Calu3 (cell line): Measurements from ENCODE around the gene FRAS1. TPM values are rescaled to one million over a fixed set of nuclear protein-coding genes. Genes with fewer than 3 reads are reported as not detected.

Experiments used
- BruUV-seq: library from RNA; stranded (reverse); fragments of 400-500 nt; replicated peaks from 2 replicates; lab custom pipeline; 2021; lab: Mats Ljungman, UMichigan
- CTCF ChIA-PET: fragments of 300-600 bp; sonication (Branson Sonifier 250); formaldehyde crosslinking; loops from one replicate; lab custom pipeline; 2022; ENCODE audit warnings: antibody characterized with exemption; lab: Charles Lee
- DNase-seq: peaks from one replicate; pipeline ENCODE4 v3.0.0; 2022
- H3K27ac Mint-ChIP-seq: one replicate; pipeline ENCODE4 v1.8.0; 2022; ENCODE audit warnings: mixed read lengths; ENCODE audit not compliant: unreplicated experiment
- H3K27me3 Mint-ChIP-seq: one replicate; pipeline ENCODE4 v1.8.0; 2022; ENCODE audit warnings: mixed read lengths; ENCODE audit not compliant: unreplicated experiment
- H3K36me3 Mint-ChIP-seq: one replicate; pipeline ENCODE4 v1.8.0; 2022; ENCODE audit warnings: mild to moderate bottlenecking, moderate library complexity, mixed read lengths; ENCODE audit not compliant: insufficient read depth, unreplicated experiment
- H3K4me1 Mint-ChIP-seq: one replicate; pipeline ENCODE4 v1.8.0; 2022; ENCODE audit warnings: mild to moderate bottlenecking, low read depth, mixed read lengths; ENCODE audit not compliant: unreplicated experiment
- H3K4me3 Mint-ChIP-seq: one replicate; pipeline ENCODE4 v1.8.0; 2022; ENCODE audit warnings: mild to moderate bottlenecking, low read depth, moderate library complexity, mixed read lengths; ENCODE audit not compliant: unreplicated experiment
- H3K9me3 Mint-ChIP-seq: one replicate; pipeline ENCODE4 v1.8.0; 2022; ENCODE audit warnings: low read depth, mixed read lengths; ENCODE audit not compliant: unreplicated experiment
- CTCF ChIP-seq: fragments of 200-600 bp; IDR thresholded peaks from one replicate; pipeline ENCODE4 v1.8.0; 2022; ENCODE audit warnings: antibody characterized with exemption; ENCODE audit not compliant: unreplicated experiment
- intact Hi-C: fragments of 100-400 bp; cut with micrococcal nuclease; formaldehyde crosslinking; loops from one replicate; pipeline ENCODE4 v1.10.0; 2022; ENCODE audit not compliant: unreplicated experiment
- total RNA-seq: library from RNA; stranded (reverse); gene quantifications from 2 replicates; pipeline ENCODE4 v1.2.3, GENCODE V29; 2022

The FRAS1 gene
- total RNA-seq, 1 experiment from 2014 or later, result 29.4 TPM

GRCh38 chr4:78070731-78071282 lies 13.7 kb downstream of the FRAS1 start:
- CTCF ChIA-PET, result no interaction called here
- intact Hi-C loops, result no loop called here
- no peaks in the 10 kb centered on the region for H3K9me3 Mint-ChIP-seq
- no peaks in the 10 kb centered on the region for H3K4me1 Mint-ChIP-seq
- DNase-seq, result no peak
- H3K27ac Mint-ChIP-seq, result no peak overlapping the region
- H3K36me3 Mint-ChIP-seq, result peaks cover 4% of the 10 kb centered on the region
- H3K4me3 Mint-ChIP-seq, result no peak overlapping the region
- BruUV-seq, result no TSS peak
- TF ChIP-seq CTCF, result no peak
- H3K27me3 Mint-ChIP-seq, result no peaks in the 10 kb centered on the region

GRCh38 chr4:78074759-78075158 lies 17.6 kb downstream of the FRAS1 start:
- no peak for TF ChIP-seq CTCF
- CTCF ChIA-PET, result no interaction called here
- Mint-ChIP-seq H3K4me3 (no peak overlapping the region), H3K27me3 (no peaks in the 10 kb centered on the region), H3K9me3 (no peaks in the 10 kb centered on the region), H3K27ac (no peak overlapping the region), H3K4me1 (no peaks in the 10 kb centered on the region), H3K36me3 (no peaks in the 10 kb centered on the region)
- DNase-seq, result no peak
- intact Hi-C loops, result no loop called here
- BruUV-seq, result no TSS peak

- CTCF ChIA-PET, result no interaction called here
- TF ChIP-seq CTCF, result no peak
- intact Hi-C loops, result no loop called here
- Mint-ChIP-seq H3K27me3 (no peaks in the 10 kb centered on the region), H3K9me3 (no peaks in the 10 kb centered on the region), H3K27ac (no peak overlapping the region), H3K4me1 (no peaks in the 10 kb centered on the region), H3K36me3 (no peaks in the 10 kb centered on the region), H3K4me3 (no peak overlapping the region)
- BruUV-seq, result no TSS peak
- DNase-seq, result no peak
Measured at GRCh38 chr4:78075986-78076385, 18.9 kb downstream of the FRAS1 start.

GRCh38 chr4:78078101-78078500 lies 21.0 kb downstream of the FRAS1 start:
- no peak for DNase-seq
- CTCF ChIA-PET, result interaction anchor here (0.7 kb wide), 1 partner anchor 590 kb away, joined by 4 read pairs; no protein-coding TSS in a partner anchor
- no peak overlapping the region for H3K27ac Mint-ChIP-seq
- no peak overlapping the region for H3K4me3 Mint-ChIP-seq
- TF ChIP-seq CTCF, result no peak
- intact Hi-C loops, result no loop called here
- no peaks in the 10 kb centered on the region for H3K27me3 Mint-ChIP-seq
- H3K9me3 Mint-ChIP-seq, result no peaks in the 10 kb centered on the region
- H3K36me3 Mint-ChIP-seq, result no peaks in the 10 kb centered on the region
- no TSS peak for BruUV-seq
- H3K4me1 Mint-ChIP-seq, result no peaks in the 10 kb centered on the region
